ENCODE measurements around the gene ADK.

- TF ChIP-seq, protein P1, sequence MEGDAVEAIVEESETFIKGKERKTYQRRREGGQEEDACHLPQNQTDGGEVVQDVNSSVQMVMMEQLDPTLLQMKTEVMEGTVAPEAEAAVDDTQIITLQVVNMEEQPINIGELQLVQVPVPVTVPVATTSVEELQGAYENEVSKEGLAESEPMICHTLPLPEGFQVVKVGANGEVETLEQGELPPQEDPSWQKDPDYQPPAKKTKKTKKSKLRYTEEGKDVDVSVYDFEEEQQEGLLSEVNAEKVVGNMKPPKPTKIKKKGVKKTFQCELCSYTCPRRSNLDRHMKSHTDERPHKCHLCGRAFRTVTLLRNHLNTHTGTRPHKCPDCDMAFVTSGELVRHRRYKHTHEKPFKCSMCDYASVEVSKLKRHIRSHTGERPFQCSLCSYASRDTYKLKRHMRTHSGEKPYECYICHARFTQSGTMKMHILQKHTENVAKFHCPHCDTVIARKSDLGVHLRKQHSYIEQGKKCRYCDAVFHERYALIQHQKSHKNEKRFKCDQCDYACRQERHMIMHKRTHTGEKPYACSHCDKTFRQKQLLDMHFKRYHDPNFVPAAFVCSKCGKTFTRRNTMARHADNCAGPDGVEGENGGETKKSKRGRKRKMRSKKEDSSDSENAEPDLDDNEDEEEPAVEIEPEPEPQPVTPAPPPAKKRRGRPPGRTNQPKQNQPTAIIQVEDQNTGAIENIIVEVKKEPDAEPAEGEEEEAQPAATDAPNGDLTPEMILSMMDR (IDR thresholded peaks at IDR 0.05; ENCODE audit: extremely low read depth in 1 of 2, insufficient read depth in 1 of 2, low read depth in 1 of 2, low read length in 2 of 2) = no peak
- TF ChIP-seq FOS (IDR thresholded peaks at IDR 0.05; ENCODE audit: borderline replicate concordance, insufficient read depth, low read length) (no peak), POLR2A (IDR thresholded peaks at IDR 0.05; ENCODE audit: low read depth, low read length) (no peak), POLR2AphosphoS5 (IDR thresholded peaks at IDR 0.05; ENCODE audit: insufficient read depth, low read depth, low read length) (no peak), MYC (IDR thresholded peaks at IDR 0.05; ENCODE audit: low read depth, low read length) (no peak)
- TF ChIP-seq, protein P2, sequence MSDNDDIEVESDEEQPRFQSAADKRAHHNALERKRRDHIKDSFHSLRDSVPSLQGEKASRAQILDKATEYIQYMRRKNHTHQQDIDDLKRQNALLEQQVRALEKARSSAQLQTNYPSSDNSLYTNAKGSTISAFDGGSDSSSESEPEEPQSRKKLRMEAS (IDR thresholded peaks at IDR 0.05; ENCODE audit: insufficient read depth, insufficient read length) = no peak
Observed at GRCh38 chr10:74320026-74320425, 169.0 kb downstream of the ADK start.

Data from endothelial cell of umbilical vein (primary cell).